Islet precursor cell (in vitro differentiated cells): ENCODE results near the gene LYSMD3.

Source experiments
- DNase-seq: peaks from one replicate; pipeline ENCODE4 v3.0.0-alpha.2; 2018

LYSMD3 gene

DNA sequence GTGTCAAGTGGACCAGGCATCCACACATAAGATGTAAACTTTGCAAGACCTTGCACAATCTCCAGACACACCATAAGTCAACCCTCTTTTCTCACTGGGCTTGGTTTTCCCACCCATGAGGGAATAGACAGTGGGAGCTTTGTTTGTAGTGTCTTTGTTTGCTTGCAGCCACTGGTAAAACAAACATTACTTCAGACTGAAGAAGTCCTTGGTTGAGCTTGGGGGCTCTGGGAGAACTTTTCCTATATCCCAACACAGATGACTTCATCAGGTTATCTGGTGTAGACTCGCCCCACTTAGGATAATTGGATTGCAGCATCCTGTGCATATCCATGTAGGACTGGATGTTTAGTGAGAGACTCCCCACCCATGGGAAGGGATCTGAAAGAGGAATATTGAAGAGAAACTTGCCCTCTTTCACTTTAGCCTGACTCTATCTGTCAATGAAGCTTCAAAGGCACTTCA is 17.7 kb upstream of the LYSMD3 start:
- peak; percentile 71 for DNase-seq

DNA sequence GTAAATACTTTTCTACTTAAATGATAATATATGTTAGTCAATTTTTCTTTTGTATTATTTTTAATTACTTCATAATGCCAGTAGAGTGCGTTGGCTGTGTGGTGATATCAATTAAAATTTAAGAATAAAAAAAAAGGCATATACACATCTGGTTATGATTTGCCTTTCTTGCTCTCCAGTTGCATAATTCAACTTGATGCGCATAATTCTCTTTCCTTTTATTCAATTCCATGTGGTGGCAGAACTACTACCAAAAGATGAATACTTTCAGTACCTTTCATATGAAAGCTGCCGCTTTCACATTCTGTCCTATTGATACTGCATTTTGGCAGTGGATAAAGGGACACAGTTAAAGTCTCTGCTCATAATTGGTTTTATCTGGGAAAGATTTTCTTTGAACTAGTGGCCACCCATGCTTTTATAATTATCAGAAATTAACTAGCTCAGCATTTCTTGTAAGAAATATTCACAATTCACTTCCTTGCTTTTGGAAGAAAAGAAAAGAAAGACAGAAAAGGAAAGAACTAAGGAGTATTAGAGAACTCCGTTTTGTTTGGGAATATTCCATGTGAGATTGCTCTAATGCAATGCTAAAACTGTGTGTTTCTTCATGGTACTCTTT is 16.9 kb upstream of the LYSMD3 start:
- DNase-seq = no peak

DNA sequence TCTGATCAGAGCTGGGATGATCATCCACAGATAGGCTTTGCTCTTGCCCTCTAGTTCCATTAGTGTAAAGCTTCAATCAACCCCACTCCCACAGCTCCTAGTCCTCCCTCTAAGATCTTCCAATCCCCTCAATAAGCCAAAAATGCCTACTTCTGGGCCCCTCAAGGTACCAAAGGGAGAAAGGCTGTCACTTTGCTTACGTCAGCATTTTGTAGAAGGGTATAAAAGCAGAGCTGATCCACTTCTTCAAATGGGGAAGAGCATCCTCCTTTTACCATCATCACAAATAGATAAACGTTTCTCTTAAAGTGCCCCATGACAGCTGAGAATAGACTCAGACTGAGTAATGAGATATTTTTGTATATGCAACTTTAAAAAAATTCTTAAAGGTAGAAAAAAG is 16.1 kb upstream of the LYSMD3 start:
- no peak for DNase-seq

DNA sequence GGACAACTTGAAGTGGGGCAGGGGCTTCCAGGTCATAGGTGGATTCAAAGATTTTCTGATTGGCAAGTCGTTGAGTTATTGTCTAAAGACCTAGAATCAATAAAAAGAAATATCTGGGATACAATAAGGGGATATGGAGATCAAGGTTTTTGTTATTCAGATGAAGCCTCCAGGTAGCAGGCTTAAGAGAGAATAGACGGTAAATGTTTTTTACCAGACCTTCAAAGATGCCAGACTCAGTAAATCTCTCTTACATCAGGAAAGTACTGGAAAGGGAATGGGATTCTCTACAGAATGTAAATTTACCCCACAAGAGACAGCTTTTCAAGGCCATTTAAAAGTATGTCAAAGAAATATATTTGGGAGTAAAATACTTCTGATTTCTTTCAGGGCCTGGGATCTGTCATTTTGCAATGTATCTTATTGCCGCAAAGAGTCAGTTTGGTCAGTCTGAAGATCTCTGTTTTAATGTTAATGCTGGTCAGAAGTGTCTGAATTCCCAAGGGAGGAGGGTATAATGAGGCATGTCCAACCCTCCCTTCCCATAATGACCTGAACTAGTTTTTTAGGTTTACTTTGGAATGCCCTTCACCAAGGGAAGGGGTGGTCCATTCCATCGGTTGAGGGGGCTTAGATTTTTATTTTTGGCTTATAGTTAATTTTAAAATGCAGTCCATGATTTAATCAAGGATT is 13.6 kb upstream of the LYSMD3 start:
- DNase-seq = no peak

DNA sequence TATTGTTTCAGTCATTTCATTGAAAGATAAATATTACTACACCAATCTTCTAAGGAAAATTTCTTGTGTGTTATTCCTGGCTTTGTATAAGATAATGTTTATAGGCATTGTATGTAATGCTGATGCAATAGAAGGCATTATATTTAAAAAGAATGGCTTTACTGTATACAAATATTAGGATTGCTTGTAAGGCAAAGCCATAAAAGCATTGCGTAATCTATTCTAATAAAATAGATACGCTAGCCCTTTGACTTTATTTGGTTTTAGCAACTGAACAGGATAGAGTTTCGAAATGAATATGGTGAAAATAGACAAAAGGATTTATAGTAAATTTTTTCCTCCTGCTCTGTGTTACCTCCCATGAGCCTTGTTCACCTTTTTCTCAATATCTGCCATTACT is 5.5 kb upstream of the LYSMD3 start:
- DNase-seq = no peak

DNA sequence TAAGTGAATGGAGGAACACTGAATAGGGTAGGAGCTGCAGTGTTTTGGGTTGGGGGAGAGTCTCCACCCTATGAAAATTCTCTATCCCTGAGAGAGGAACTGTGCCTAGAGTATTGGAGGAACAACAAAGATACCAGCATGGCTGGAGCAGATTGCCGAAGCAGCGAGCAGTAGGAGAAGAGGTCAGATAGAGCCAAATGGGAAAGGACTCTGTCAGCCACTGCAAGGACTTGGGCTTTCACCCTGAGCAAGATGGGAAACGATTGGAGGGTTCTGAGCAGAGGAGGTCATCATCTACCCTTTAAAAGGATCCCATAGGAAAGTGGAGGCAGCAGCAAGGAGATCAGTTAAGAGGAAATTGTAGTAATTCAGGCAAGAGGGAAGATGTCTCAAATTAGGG is 4.4 kb upstream of the LYSMD3 start:
- no peak for DNase-seq

DNA sequence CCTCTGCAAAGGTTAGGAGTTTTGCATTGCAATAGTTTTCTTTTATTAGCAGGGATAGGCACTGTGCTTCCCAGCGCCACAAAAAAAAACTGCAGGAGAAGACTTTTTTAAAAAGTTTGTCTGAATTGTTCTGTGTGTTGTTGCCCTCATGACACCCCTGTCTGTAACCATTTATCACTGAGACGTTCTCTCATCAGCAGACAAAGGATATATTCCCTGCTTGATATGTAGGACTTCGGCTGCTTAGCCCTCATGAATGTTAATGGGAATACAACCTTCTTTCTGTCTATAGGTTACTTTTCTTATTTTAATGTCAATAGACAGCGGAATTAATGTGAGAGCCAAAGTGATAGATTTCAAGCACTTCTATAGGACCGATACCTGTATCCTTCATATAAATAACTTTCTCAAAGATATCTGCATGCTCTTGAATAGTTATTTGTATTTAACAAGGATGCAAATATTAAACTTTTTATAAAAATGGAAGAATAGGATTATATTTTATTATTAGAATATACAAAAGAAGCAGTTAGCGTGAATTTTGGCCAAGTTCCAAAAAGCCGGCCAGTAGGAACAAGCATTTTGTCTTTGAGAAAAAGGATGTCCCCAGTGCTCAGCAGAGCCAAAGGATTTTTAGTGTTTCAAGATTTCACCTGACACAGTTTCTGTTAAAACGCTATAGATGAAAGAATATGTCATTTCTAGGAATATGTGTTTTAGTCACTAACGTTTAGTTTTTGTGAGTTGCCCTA is 1.5 kb upstream of the LYSMD3 start:
- no peak for DNase-seq

DNA sequence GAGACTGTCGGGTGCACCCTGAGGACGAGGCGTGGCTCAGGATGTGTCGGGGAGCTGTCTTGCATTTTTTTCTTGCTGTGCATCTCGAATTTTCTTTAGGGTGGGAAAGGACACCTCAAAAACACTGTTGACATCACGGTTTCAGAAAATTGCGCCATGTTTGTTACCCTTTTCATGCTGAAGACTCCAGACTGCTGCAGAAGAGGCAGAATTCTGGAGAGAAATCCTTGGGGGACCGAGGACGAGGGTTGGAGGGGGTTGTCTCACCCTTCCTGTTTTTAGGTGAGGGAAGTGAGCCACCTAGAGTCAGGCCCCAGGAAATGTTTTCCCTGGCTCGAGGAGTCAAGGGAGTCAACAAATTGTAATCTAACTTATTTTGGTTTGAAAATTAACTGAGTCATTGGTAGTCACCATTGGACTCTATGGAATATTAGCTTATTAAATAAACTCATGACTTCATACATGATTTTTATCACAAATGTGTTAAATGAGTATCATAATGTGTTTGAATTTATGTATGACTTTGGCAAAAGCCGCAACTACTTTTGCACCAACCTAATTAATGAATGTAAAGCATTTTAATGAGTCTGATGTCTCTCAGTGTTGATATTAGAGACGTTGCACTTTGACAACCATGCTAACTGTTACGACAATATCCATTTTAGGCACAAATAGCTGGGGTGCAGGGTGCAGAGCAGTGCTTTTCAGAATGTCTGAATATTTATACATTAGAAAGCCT is 724 bp upstream of the LYSMD3 start:
- peak; percentile 83 for DNase-seq

DNA sequence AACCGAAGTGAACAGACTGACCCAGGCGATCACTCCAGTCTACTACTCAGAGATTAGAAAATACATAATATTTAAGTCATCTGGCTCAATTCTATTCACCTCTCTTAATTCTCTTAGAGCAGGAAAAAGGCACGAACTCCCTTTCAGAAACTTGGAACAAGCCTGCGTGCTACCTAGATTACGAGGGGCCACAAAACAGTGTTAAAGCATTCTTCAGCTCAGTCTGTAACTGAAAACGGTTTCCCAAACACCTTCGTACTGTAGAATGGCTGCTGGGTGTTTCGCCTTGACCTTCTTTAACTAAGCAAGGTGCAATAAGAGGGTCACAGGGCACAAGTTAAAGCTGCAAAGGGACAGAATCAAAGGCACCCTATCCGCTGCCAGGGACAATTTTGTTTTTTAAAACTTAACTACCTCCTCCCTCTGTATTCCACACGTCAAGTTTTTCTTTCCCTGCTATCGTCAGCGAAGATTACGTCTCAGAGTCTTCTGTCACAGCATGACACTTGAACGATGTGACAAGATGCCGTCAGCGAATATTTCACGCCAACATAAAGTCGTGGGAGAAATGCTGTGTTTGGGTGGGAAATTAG is 687 bp downstream of the LYSMD3 start:
- DNase-seq = no peak

DNA sequence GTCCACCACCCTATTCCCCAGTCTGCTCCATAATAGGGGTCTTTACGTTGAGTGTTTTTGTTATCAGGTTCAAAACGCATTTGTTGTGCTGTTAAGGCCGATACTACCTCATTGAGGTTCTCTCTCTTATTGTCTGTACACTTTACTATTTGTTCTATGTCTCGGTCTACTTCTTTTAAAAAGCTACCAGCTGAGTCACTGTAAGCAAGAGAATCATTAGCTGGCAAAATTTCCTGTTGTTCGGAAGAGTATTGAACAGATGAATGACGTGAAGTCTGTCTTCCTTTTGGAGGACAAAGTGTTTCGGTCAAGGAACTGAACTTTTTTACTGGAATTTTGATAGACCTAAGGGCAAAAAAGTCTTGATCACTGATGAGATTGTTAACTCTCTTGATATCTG is 10.3 kb downstream of the LYSMD3 start:
- DNase-seq = no peak

DNA sequence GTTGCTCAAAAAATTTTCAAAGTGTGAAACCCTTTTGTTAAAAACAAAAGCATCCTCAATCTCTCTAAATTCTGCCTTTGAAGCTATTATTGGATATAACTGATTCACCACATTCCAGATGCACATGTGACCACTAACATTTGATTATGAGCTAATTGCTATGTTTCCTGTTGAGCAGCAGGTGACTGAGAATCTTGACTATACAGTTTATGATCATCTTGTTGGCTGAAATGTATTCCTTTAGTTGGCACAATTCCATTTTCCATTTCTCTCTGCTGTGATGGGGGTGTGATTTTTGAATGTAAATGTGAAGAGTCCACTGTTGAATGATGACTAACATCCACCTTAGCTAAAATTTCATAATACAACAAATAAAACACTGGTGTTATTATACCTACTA is 10.7 kb downstream of the LYSMD3 start:
- no peak for DNase-seq

DNA sequence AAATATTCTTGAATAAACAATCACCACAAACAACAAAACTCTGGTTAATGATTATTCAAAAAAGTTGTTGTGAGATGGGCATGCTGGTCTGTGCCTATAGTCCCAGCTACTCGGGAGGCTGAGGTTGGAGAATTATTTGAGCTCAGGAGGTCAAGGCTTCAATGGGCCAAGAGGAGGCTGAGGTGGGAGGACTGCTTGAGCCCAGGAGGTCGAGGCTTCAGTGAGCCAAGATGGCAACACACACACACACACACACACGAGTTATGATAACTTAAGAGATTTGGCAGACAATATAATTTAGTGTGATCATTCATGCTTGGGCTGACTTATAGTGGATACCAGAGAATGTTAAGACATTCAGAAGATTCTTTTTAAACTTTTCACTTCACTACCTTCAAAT is 14.9 kb downstream of the LYSMD3 start:
- no peak for DNase-seq

DNA sequence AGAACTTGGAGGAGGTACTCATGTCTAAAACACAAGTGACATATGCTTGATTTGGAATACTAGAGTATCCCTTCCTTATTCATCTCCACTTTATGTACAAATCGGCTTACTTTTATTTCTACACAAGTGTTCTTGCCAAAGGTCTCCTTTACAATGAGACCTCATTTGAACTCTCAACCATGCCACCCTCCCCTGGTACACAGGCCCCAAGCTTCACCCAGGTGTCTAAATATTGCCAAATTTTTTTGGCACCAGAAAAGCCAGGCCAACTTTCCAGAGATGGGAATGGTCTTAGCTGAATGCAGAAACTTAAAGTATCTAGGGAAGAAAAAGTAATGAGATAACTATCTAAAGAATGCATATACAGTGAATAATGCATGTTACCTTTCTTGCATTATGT is 18.9 kb downstream of the LYSMD3 start:
- no peak for DNase-seq

DNA sequence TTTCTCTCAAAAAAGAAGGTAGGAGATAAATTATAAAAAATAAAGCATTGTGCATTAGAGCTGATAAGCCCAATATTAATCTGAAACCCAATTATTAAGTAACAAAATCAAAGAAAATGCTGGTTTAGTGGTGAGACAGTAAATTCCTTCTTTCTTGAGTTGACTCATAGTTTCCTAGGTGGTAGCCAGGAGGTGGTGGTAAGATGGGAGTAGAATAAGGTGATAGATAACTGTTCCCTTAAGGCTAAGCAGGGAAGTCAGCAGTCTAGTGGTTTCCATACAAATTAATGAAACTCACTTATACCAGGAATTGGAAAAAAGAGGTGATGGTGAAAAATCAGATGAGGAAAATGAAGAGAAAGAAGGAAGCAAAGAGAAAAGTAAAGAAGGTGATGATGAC is 23.2 kb downstream of the LYSMD3 start:
- no peak for DNase-seq

DNA sequence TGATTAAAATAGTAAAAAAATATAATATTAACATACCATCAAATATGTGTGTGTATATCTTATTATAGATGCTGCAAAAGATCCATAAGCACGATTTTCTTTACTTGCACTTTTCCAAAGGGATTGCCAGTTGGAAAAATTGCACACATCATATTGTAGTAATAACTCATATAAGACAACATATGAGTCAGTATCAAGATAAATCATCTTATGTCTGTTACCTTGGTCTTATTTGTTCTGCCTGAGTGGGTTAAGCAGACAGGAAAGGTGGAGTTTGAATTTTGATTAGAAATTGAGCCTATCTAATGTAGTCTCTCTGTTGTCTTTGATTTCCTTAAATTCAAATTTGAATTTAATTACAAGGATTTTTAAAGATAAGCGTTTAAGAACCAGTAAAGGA is 24.6 kb downstream of the LYSMD3 start:
- no peak for DNase-seq

DNA sequence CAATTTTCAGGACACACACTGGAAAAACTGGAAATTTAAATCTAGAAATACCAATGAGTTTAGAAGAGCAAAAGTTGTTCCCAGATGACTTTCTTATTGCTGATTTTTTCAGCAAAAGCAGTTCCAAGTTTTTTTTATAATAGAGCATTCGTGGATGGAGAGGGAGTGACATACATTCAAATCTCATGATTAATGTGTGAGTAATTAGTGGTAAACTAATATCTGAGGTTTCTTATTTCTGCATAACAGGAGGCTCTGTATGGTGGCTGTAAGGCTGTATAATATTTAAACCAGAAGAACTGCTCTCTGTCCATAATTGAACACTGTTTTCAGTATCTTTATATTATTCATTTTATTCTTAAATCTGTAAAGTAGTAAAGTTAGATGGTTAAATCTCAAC is 25.8 kb downstream of the LYSMD3 start:
- DNase-seq = no peak

DNA sequence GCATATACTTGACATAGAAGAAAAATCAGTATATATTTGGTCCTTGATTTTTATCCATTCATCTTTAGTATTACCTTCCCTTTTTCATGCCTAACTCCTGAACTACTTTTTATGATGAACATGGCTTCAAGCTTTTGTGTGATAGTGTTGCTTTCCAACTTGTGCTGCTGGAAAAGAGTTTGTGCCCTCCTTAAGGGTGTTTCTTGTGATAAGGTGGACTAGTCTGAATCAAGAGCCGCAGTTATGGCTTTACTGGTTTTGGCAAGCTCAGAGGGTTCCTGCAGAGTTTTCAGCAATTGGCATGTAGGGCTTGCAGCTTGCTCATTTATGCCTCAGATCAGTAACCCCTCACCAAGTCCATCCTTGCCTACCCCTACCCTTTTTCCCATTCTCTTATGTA is 34.2 kb downstream of the LYSMD3 start:
- DNase-seq = no peak

DNA sequence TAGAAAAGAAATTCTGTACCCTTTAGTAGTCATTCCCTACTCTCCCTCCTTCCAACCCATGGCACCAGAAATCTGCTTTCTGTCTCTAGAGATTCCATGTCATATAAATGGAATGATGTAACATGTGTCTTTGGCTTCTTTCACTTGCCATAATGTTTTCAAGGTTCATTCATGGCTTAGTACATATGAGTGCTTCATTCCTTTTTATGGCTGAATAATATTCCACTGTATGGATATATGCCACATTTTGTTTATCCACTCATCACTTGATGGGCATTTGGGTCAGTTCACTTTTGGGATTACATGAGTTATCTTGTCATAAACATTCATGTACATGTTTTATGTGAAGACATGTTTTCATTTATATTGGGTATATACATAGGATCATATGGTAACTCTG is 35.3 kb downstream of the LYSMD3 start:
- no peak for DNase-seq

DNA sequence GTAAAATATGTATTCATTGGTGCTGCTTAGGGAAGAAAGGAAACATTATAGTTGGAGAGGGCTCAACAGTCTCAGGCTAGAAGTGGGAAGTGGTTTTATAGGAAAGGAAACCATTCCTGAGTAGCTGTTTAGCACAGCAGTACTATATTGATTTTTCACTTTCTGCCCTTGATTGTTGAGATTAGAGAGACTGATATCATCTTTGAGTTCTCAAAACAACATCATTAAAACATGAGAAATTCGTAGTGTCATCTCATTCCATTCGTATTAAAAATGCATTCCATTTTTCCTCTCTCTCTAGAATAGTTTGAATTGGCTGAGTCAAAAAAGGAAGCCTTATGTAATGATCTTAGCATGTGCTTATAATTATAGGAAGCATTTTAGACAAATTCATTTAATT is 40.6 kb downstream of the LYSMD3 start:
- no peak for DNase-seq

DNA sequence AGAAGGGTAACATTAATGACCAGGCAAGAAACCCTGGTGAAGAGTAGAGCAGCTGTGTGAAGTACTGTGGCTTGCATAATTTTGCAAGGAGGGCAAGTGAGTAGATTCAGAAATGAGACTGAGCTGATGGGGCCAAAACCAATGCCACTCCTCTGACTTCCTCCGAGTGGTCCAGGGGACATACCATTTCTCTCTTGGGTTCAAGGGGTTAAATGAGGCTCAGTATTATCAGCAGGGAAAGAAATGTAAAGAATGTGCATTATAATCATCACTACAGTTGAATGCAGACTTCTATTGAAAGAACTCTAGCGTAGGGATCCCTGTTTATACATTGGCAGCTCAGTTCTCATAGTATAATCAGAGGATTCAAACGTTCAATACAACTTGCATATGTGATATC is 44.8 kb downstream of the LYSMD3 start:
- no peak for DNase-seq

DNA sequence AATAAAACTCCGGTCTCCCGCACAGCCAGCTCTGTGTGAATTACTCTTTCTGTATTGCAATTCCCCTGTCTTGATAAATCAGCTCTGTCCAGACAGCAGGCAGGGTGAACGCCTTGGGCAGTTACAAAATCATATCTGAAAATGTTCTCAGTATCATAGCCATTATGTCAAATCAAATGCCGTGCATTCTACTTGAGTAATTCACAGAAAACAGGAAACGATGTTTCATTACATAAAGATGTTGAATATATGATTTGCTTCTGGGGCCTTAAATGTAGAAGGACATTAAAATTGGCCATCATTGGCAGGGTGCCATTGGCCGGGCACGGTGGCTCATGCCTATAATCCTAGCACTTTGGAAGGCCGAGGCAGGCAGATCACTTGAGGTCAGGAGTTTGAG is 46.2 kb downstream of the LYSMD3 start:
- DNase-seq = no peak

DNA sequence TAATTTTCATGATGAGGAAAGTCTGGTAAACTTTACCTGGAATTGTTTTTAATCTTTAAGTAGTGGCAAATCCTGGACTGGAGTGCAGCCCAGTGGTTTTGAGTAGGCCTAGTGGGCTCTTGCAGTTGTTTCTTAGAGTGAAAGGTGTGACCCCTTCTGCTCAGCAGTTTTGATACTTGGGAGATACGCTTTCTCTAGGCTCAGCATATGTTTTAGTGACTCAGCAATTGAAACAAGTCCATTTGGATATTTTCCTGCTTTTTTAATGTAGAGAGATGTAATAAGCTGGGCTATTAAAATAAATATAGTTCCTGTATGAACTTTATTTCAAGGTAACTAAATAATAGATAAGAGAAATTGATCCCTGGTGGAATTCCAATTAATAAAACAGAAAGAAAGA is 48.7 kb downstream of the LYSMD3 start:
- DNase-seq = no peak
